K562 (cell line): ENCODE results near the gene PTH2. TPM values are rescaled to one million over a fixed set of nuclear protein-coding genes. Genes with fewer than 3 reads are reported as not detected.

Experiments used
- BRF2 ChIP-seq: IDR thresholded peaks from 3 replicates; pipeline ENCODE4 v1.6.1; 2011; ENCODE audit warnings: borderline replicate concordance, mild to moderate bottlenecking; ENCODE audit not compliant: insufficient read length, insufficient read depth
- CREBBP ChIP-seq: IDR thresholded peaks from one replicate; pipeline ENCODE4 v1.6.1; 2012; ENCODE audit warnings: low read depth, mild to moderate bottlenecking, control low read depth, inconsistent platforms, low read length
- DEAF1 ChIP-seq: fragments of 450-650 bp; formaldehyde crosslinking; IDR thresholded peaks from 2 replicates; pipeline ENCODE4 v1.4.0; 2020; ENCODE audit warnings: mild to moderate bottlenecking, moderate library complexity
- GABPB1 ChIP-seq: sonication (generic); formaldehyde crosslinking; IDR thresholded peaks from 2 replicates; pipeline ENCODE4 v1.8.0; 2022; ENCODE audit warnings: mild to moderate bottlenecking, missing genetic modification reagents
- HNRNPH1 ChIP-seq: fragments of 200-400 bp; formaldehyde crosslinking; optimal IDR thresholded peaks from 2 replicates; pipeline ENCODE3; 2017; ENCODE audit warnings: low read depth, mild to moderate bottlenecking, low read length, moderate library complexity
- MIER1 ChIP-seq: fragments of 450-650 bp; IDR thresholded peaks from 2 replicates; pipeline ENCODE4 v1.6.1; 2016; ENCODE audit warnings: antibody characterized with exemption, mild to moderate bottlenecking, low read depth
- SAFB2 ChIP-seq: fragments of 200-400 bp; formaldehyde crosslinking; IDR thresholded peaks from 2 replicates; pipeline ENCODE4 v1.6.1; 2018; ENCODE audit warnings: borderline replicate concordance, low read length, low read depth, moderate library complexity; ENCODE audit not compliant: severe bottlenecking
- SIN3A ChIP-seq, 2 experiments: fragments of 150-350 bp in 1 of 2; IDR thresholded peaks; 2 replicates each; pipeline ENCODE4 v1.6.1; 2011 to 2016; ENCODE audit warnings: borderline replicate concordance in 2 of 2, low read depth in 2 of 2, low read length in 2 of 2, mild to moderate bottlenecking in 2 of 2, moderate library complexity in 2 of 2; ENCODE audit not compliant: control insufficient read depth in 1 of 2
- SMAD1 ChIP-seq: fragments of 150-350 bp; IDR thresholded peaks from 2 replicates; pipeline ENCODE4 v1.6.1; 2014; ENCODE audit warnings: low read length, low read depth; ENCODE audit not compliant: partially characterized antibody
- THRAP3 ChIP-seq: fragments of 450-650 bp; IDR thresholded peaks from 2 replicates; pipeline ENCODE4 v1.6.1; 2016; ENCODE audit warnings: mild to moderate bottlenecking, inconsistent platforms, borderline replicate concordance
- THRB ChIP-seq: fragments of 450-650 bp; formaldehyde crosslinking; conservative IDR thresholded peaks from 2 replicates; pipeline ENCODE4 v1.4.0; 2022; ENCODE audit warnings: mild to moderate bottlenecking, missing genetic modification characterization
- YY1 ChIP-seq, 3 experiments: IDR thresholded peaks; 2 replicates each; pipeline ENCODE4 v1.6.1; 2011; ENCODE audit warnings: low read length in 2 of 3, mild to moderate bottlenecking in 2 of 3, moderate library complexity in 2 of 3, borderline replicate concordance in 1 of 3, control low read depth in 1 of 3, low read depth in 1 of 3; ENCODE audit not compliant: insufficient read depth in 3 of 3, insufficient replicate concordance in 2 of 3, control insufficient read depth in 1 of 3, insufficient read length in 1 of 3; ENCODE audit errors: extremely low read depth in 1 of 3
- ZBED1 ChIP-seq: IDR thresholded peaks from 2 replicates; pipeline ENCODE4 v1.6.1; 2014
- ZC3H8 ChIP-seq: fragments of 450-650 bp; IDR thresholded peaks from 2 replicates; pipeline ENCODE4 v1.6.1; 2017
- ZNF212 ChIP-seq: fragments of 450-650 bp; formaldehyde crosslinking; IDR thresholded peaks from 2 replicates; pipeline ENCODE4 v1.4.0; 2020; ENCODE audit warnings: mild to moderate bottlenecking
- ZNF324 ChIP-seq: fragments of 250-450 bp; sonication (Bioruptor Pico); IDR thresholded peaks from 2 replicates; pipeline ENCODE4 v1.4.0; 2020; ENCODE audit warnings: mild to moderate bottlenecking
- ZNF444 ChIP-seq: fragments of 250-450 bp; sonication (Bioruptor Pico); IDR thresholded peaks from 2 replicates; pipeline ENCODE4 v1.4.0; 2020; ENCODE audit warnings: mild to moderate bottlenecking, moderate library complexity
- ZNF592 ChIP-seq: fragments of 450-650 bp; IDR thresholded peaks from 2 replicates; pipeline ENCODE4 v1.6.1; 2017; ENCODE audit warnings: antibody characterized with exemption, mild to moderate bottlenecking
- polyA plus RNA-seq, 8 experiments: library from polyadenylated mRNA; depleted of rRNA in 4 of 8; stranded (reverse) in 5 of 8; unstranded in 3 of 8; fragments of >200 nt; fragmentation: Nextera tagmentation in 2 of 8; fragmentation: Illumina TruSeq in 1 of 8; extraction: Ambion mirVana in 2 of 8; extraction: Trizol in 1 of 8; gene quantifications; 2 replicates each; pipeline versions ENCODE4 v1.2.1 to v1.2.3, GENCODE V29; 2011 to 2014; ENCODE audit warnings: inconsistent platforms in 1 of 8, missing spikeins in 1 of 8
- total RNA-seq, 7 experiments: library from RNA; depleted of rRNA in 6 of 7; stranded (reverse); fragments of >200 nt in 6 of 7; fragmentation: Illumina TruSeq in 2 of 7; extraction: Trizol in 2 of 7; gene quantifications; 2 replicates each; pipeline versions ENCODE4 v1.2.1 to v1.2.3, GENCODE V29; 2011 to 2021; ENCODE audit warnings: low replicate concordance in 1 of 7

Gene PTH2
- total and polyA plus RNA-seq, 9 of the 15 experiments (the other 6 are each of a cell fraction or from before 2014, with no cell fraction given): 1.3 TPM; not detected in 8

- no peak for TF ChIP-seq SIN3A (IDR thresholded peaks at IDR 0.05; ENCODE audit: borderline replicate concordance in 2 of 2, control insufficient read depth in 1 of 2, low read depth in 2 of 2, low read length in 2 of 2)
- no peak for TF ChIP-seq HNRNPH1
- TF ChIP-seq ZBED1: no peak
- TF ChIP-seq DEAF1 (CRISPR knock-in tag): peak; percentile 93
- peak; percentile 87 for TF ChIP-seq THRB (CRISPR knock-in tag)
- TF ChIP-seq GABPB1 (CRISPR knock-in tag): 0 out of 2 replicates have a peak, but pooled peaks have one; percentile 43
- TF ChIP-seq BRF2: no peak
- TF ChIP-seq MIER1: peak; percentile 79
- no peak for TF ChIP-seq ZC3H8
- TF ChIP-seq CREBBP: no peak
- TF ChIP-seq YY1 (IDR thresholded peaks at IDR 0.05; ENCODE audit: borderline replicate concordance in 1 of 3, control insufficient read depth in 1 of 3, extremely low read depth in 1 of 3, insufficient read depth in 3 of 3, insufficient read length in 1 of 3, insufficient replicate concordance in 2 of 3, low read depth in 1 of 3, low read length in 2 of 3): peak in 1 of 3 experiments; percentile 48
- no peak for TF ChIP-seq ZNF592
- TF ChIP-seq ZNF444 (CRISPR knock-in tag): no peak
- no peak for TF ChIP-seq SAFB2
- TF ChIP-seq ZNF324 (CRISPR knock-in tag): no peak
- no peak for TF ChIP-seq SMAD1
- TF ChIP-seq ZNF212 (CRISPR knock-in tag): no peak
- peak; percentile 83; the same call in 1 of the 2 replicates for TF ChIP-seq THRAP3
Measured at GRCh38 chr19:49391581-49392399, 31.5 kb downstream of the PTH2 start (continued).
